ENCODE data around the gene HELZ. TPM values are rescaled to one million over a fixed set of nuclear protein-coding genes. Genes with fewer than 3 reads are reported as not detected.

The HELZ gene
- polyA plus RNA-seq, 1 of the 3 experiments (the other 2 are of a cell fraction), result 4.3 TPM

GRCh38 chr17:67181825-67182224 lies 63.2 kb downstream of the HELZ start:
- Histone ChIP-seq H3K4me3 (ENCODE audit: low read depth in 2 of 2, low read length in 1 of 2) (no peak overlapping the region), H3K4me1 (ENCODE audit: control insufficient read depth in 1 of 2, insufficient read depth in 2 of 2, low read depth in 1 of 2, low read length in 1 of 2) (no peaks in the 10 kb centered on the region; a peak in 1 of 4 replicates), H3F3A (replicated peaks; ENCODE audit: insufficient read depth) (no peaks in the 10 kb centered on the region), H3K9me3 (no peaks in the 10 kb centered on the region), H3K27me3 (ENCODE audit: insufficient read depth) (no peaks in the 10 kb centered on the region), H3K4me2 (no peak overlapping the region), H4K20me1 (ENCODE audit: insufficient read depth) (no peaks in the 10 kb centered on the region), H3K79me2 (ENCODE audit: insufficient read depth) (no peaks in the 10 kb centered on the region), H3K9me2 (peaks cover 8% of the 10 kb centered on the region; the same call in 1 of the 2 replicates), H3K27ac (ENCODE audit: low read depth in 2 of 2, low read length in 1 of 2) (no peak overlapping the region), H3K36me3 (replicated peaks in 1 of 2; ENCODE audit: control insufficient read depth in 1 of 2, insufficient read depth in 2 of 2, low read length in 1 of 2) (peaks cover 24 to 34% of the 10 kb centered on the region in 2 experiments), H2AFZ (ENCODE audit: low read depth) (no peak overlapping the region), H3K9ac (no peak overlapping the region)
- DNase-seq, result no peak
- 100% methylated on average over 3 of the region's 3 CpGs for WGBS (ENCODE audit: low lambda C conversion rate)
- TF ChIP-seq JUND (IDR thresholded peaks at IDR 0.05), result no peak
- TF ChIP-seq GATA2 (CRISPR knock-in tag; IDR thresholded peaks at IDR 0.05), result no peak
- TF ChIP-seq, protein P1, sequence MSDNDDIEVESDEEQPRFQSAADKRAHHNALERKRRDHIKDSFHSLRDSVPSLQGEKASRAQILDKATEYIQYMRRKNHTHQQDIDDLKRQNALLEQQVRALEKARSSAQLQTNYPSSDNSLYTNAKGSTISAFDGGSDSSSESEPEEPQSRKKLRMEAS (IDR thresholded peaks at IDR 0.05; ENCODE audit: low read depth), result no peak
- TF ChIP-seq, protein P2, sequence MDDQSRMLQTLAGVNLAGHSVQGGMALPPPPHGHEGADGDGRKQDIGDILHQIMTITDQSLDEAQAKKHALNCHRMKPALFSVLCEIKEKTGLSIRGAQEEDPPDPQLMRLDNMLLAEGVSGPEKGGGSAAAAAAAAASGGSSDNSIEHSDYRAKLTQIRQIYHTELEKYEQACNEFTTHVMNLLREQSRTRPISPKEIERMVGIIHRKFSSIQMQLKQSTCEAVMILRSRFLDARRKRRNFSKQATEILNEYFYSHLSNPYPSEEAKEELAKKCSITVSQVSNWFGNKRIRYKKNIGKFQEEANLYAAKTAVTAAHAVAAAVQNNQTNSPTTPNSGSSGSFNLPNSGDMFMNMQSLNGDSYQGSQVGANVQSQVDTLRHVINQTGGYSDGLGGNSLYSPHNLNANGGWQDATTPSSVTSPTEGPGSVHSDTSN (IDR thresholded peaks at IDR 0.05), result no peak
- TF ChIP-seq USF2 (IDR thresholded peaks at IDR 0.05; ENCODE audit: borderline replicate concordance, low read depth, low read length), result no peak
- TF ChIP-seq TEAD4 (IDR thresholded peaks at IDR 0.05; ENCODE audit: borderline replicate concordance, insufficient read depth), result no peak
- no peak for TF ChIP-seq GABPA (IDR thresholded peaks at IDR 0.05; ENCODE audit: low read depth)
- no peak for TF ChIP-seq RAD21 (IDR thresholded peaks at IDR 0.05; ENCODE audit: low read length)
- TF ChIP-seq NFIC (IDR thresholded peaks at IDR 0.05; ENCODE audit: borderline replicate concordance), result no peak
- no peak for TF ChIP-seq RXRA (IDR thresholded peaks at IDR 0.05; ENCODE audit: borderline replicate concordance, low read depth)
- no peak for TF ChIP-seq MXI1 (IDR thresholded peaks at IDR 0.05; ENCODE audit: low read depth, low read length)
- no peak for TF ChIP-seq ZBTB33 (IDR thresholded peaks at IDR 0.05; ENCODE audit: borderline replicate concordance, low read depth)
- TF ChIP-seq CHD2 (IDR thresholded peaks at IDR 0.05; ENCODE audit: low read length, partially characterized antibody), result no peak
- no peak for TF ChIP-seq IRF3 (IDR thresholded peaks at IDR 0.05; ENCODE audit: low read depth, low read length)
- CTCF ChIA-PET, result no interaction called here
- POLR2A ChIA-PET, result no interaction called here
